Activated CD8-positive, alpha-beta T cell treated with anti-CD3 and anti-CD28 coated beads for 36 hours (primary cell): Measurements from ENCODE around the gene STMN3. TPM values are rescaled to one million over a fixed set of nuclear protein-coding genes. Genes with fewer than 3 reads are reported as not detected.

Experiments
- ATAC-seq: fragments of 200-7000 bp; cut with Tn5 transposase; one replicate; pipeline ENCODE4 v1.10.0; 2021; ENCODE audit warnings: mild to moderate bottlenecking, moderate library complexity
- CTCF ChIA-PET: fragments of 350-600 bp; sonication (Branson Sonifier 250); formaldehyde crosslinking; loops from one replicate; lab custom pipeline; 2021; ENCODE audit warnings: antibody characterized with exemption; lab: Charles Lee
- POLR2A ChIA-PET: fragments of 350-600 bp; sonication (Branson Sonifier 250); formaldehyde crosslinking; loops from one replicate; lab custom pipeline; 2021; ENCODE audit warnings: antibody characterized with exemption; lab: Charles Lee
- DNase-seq: peaks from one replicate; pipeline ENCODE4 v3.0.0-alpha.2; 2020
- H3K27ac Mint-ChIP-seq: one replicate; pipeline ENCODE4 v1.8.0; 2021; ENCODE audit warnings: mild to moderate bottlenecking, mixed read lengths
- H3K27me3 Mint-ChIP-seq: one replicate; pipeline ENCODE4 v1.8.0; 2021; ENCODE audit warnings: mixed read lengths
- H3K36me3 Mint-ChIP-seq: one replicate; pipeline ENCODE4 v1.8.0; 2021; ENCODE audit warnings: low read depth, mixed read lengths
- H3K4me1 Mint-ChIP-seq: one replicate; pipeline ENCODE4 v1.8.0; 2021; ENCODE audit warnings: low read depth, mixed read lengths
- H3K4me3 Mint-ChIP-seq: one replicate; pipeline ENCODE4 v1.8.0; 2021; ENCODE audit warnings: mild to moderate bottlenecking, moderate library complexity, mixed read lengths
- H3K9me3 Mint-ChIP-seq: one replicate; pipeline ENCODE4 v1.8.0; 2021; ENCODE audit warnings: mixed read lengths
- intact Hi-C: fragments of 100-400 bp; cut with micrococcal nuclease; formaldehyde crosslinking; loops from one replicate; pipeline ENCODE4 v1.10.0; 2022
- total RNA-seq, 2 experiments: library from RNA; stranded (reverse); gene quantifications; one replicate each; pipeline ENCODE4 v1.2.3, GENCODE V29; 2021
- TF ChIP-seq, protein P1 (sequence below): fragments of 200-600 bp; IDR thresholded peaks from one replicate; pipeline ENCODE4 v1.8.0; 2022; ENCODE audit warnings: antibody characterized with exemption, mild to moderate bottlenecking

Gene STMN3
- total RNA-seq, 2 experiments from 2014 or later, result 17.8 to 18.4 TPM

DNA sequence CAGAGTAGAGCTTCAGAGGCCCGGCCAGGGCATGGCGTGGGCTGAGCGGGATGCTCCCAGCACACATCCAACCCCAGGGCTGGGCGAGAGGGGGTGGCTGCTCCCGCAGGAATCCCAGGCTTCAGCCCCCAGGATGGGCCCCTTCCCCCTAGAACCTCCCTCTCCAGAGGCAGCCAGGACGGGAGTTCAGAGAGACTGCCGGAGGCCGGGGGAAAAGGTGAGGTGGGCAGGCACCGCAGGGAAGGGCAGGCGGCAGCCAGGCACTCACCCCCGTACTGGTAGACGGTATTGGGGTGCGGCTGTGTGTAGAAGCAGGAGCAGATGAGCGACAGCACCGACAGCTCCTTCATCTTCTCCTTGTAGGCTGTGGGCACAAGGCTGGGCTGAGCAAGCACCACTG is 9.3 kb downstream of the STMN3 start:
- H3K4me3 Mint-ChIP-seq, result no peak overlapping the region
- ChIA-PET POLR2A (interaction anchor here (1.0 to 3.1 kb wide), 3 partner anchors 8 to 18 kb away, joined by 3 to 14 read pairs (median 4); partner anchors contain the start of gene RTEL1), CTCF (no interaction called here)
- peaks cover 9% of the 10 kb centered on the region for H3K4me1 Mint-ChIP-seq
- H3K9me3 Mint-ChIP-seq, result no peaks in the 10 kb centered on the region
- H3K27me3 Mint-ChIP-seq, result no peaks in the 10 kb centered on the region
- H3K27ac Mint-ChIP-seq, result no peak overlapping the region
- no peak for DNase-seq
- ATAC-seq, result no peak
- peaks cover 3% of the 10 kb centered on the region for H3K36me3 Mint-ChIP-seq
- TF ChIP-seq, protein P1, sequence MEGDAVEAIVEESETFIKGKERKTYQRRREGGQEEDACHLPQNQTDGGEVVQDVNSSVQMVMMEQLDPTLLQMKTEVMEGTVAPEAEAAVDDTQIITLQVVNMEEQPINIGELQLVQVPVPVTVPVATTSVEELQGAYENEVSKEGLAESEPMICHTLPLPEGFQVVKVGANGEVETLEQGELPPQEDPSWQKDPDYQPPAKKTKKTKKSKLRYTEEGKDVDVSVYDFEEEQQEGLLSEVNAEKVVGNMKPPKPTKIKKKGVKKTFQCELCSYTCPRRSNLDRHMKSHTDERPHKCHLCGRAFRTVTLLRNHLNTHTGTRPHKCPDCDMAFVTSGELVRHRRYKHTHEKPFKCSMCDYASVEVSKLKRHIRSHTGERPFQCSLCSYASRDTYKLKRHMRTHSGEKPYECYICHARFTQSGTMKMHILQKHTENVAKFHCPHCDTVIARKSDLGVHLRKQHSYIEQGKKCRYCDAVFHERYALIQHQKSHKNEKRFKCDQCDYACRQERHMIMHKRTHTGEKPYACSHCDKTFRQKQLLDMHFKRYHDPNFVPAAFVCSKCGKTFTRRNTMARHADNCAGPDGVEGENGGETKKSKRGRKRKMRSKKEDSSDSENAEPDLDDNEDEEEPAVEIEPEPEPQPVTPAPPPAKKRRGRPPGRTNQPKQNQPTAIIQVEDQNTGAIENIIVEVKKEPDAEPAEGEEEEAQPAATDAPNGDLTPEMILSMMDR, result no peak
- intact Hi-C loops, result no loop called here

DNA sequence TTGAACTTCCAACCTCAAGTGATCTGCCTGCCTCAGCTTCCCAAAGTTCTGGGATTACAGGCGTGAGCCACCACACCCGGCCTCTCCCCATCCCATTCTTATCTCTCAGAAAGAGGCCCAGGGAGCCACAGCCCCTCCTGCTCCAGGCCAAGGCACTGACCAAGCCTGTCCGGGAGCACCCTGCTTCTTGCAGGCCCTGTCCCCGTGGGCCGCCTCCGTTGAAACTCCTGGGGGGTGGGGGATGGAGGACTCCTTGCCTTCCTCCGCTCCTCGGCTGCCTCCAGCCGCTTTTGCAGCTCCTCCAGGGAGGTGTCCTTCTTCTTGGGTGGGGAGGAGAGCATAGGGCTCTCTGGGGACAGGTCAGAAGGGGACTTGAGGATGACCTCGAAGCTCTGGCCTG is 9.7 kb downstream of the STMN3 start:
- CTCF ChIA-PET, result no interaction called here
- Mint-ChIP-seq H3K4me3 (peak overlapping the region; percentile 69), H3K27me3 (no peaks in the 10 kb centered on the region), H3K27ac (no peak overlapping the region), H3K9me3 (no peaks in the 10 kb centered on the region), H3K4me1 (peaks cover 9% of the 10 kb centered on the region), H3K36me3 (peaks cover 3% of the 10 kb centered on the region)
- TF ChIP-seq, protein P1, result no peak
- intact Hi-C loops, result no loop called here
- ATAC-seq (no peak), DNase-seq (no peak)
- POLR2A ChIA-PET, result interaction anchor here (1.0 to 3.1 kb wide), 2 partner anchors 15 to 18 kb away, joined by 3 to 14 read pairs; partner anchors contain the start of gene RTEL1

DNA sequence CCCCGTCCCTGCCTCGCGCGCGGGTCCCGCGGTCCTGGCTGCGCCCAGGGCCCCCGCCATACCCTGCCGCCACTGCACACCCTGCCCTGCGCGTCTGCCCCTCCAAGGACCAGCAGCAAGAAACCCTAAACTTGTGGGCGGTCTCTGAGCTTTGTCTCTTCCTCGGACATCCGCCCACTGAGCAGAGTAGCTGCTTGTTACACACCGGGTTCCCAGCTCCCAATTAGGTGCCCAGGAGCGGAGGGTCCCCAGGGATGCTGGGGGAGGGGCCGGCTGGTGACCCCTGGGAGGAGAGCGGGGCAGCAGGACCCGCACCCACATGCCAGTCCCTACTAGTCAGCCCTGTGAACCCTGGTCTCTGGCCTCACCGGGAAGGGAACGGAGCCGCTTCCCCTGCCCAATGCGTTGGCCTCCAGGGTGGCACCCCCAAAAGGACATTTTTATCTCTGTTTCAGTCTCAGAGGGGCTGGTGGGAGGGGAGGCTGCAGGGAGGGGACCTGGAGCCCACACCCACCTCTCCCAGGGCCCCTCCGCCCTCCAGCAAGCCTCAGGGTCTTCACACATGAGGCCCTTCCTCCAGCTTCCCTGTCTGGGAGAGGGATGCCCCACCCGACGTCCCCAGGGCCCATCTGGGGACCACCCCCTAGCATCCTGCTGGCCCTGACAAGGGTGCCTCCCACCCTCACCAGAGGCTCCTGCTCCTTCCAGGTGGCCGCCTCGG is 10.5 kb downstream of the STMN3 start:
- ATAC-seq, result no peak
- DNase-seq, result no peak

DNA sequence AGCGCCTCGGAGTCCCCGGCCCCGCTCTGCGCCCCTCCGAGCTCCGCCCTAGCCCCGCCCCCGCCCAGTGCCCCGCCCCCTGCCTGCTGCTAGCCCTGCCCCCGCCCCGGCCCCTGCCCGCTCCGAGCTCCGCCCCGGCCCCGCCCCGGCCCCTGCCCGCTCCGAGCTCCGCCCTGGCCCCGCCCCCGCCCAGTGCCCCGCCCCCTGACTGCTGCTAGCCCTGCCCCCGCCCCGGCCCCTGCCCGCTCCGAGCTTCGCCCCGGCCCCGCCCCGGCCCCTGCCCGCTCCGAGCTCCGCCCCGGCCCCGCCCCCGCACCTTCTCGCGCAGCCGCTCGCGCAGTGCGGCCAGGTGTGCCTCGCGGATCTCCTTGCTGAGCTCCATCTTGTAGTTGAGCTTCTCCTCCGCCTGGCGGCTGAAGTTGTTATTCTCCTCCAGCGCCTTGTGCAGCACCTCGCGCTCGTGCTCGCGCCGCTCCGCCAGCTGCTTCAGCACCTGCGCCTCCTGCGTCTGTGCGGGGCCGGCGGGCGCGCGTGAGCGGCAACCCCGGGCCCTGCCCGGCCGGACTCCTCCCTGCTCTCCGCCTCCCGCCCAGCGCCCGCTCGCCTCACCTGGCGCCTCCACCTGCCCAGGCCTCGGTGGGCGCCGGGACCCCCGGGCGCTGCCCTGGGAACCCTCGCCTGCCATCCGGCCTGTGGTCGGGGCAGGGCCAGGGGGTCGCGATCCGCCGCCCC is 11.3 kb downstream of the STMN3 start:
- Mint-ChIP-seq H3K27me3 (no peaks in the 10 kb centered on the region), H3K36me3 (peaks cover 3% of the 10 kb centered on the region), H3K4me1 (peaks cover 21% of the 10 kb centered on the region), H3K4me3 (peak overlapping the region; percentile 71), H3K9me3 (no peaks in the 10 kb centered on the region), H3K27ac (no peak overlapping the region)
- peak; percentile 95 for DNase-seq
- TF ChIP-seq, protein P1, result peak; percentile 57
- peak; percentile 71 for ATAC-seq
- POLR2A ChIA-PET, result interaction anchor here (0.6 to 5.8 kb wide), 9 partner anchors 10 to 338 kb away, joined by 3 to 57 read pairs (median 3); partner anchors contain the start of genes GMEB2, RTEL1, SAMD10 and STMN3
- intact Hi-C loops, result no loop called here
- CTCF ChIA-PET, result interaction anchor here (0.6 to 2.5 kb wide), 16 partner anchors 9 to 179 kb away, joined by 3 to 20 read pairs (median 6); partner anchors contain the start of genes ARFRP1, GMEB2, LIME1 and PPDPF

More for the DNA sequence above, 10.5 kb downstream of the STMN3 start:
- H3K27me3 Mint-ChIP-seq, result no peaks in the 10 kb centered on the region
- intact Hi-C loops, result no loop called here
- no peaks in the 10 kb centered on the region for H3K9me3 Mint-ChIP-seq
- H3K4me3 Mint-ChIP-seq, result peak overlapping the region; percentile 69
- H3K36me3 Mint-ChIP-seq, result peaks cover 3% of the 10 kb centered on the region
- ChIA-PET CTCF (interaction anchor here (0.7 to 2.5 kb wide), 12 partner anchors 9 to 105 kb away, joined by 3 to 20 read pairs (median 8); partner anchors contain the start of genes ARFRP1, GMEB2, LIME1 and PTK6), POLR2A (interaction anchor here (1.0 to 5.8 kb wide), 7 partner anchors 9 to 94 kb away, joined by 3 to 57 read pairs (median 4); partner anchors contain the start of genes GMEB2, RTEL1 and STMN3)
- peaks cover 15% of the 10 kb centered on the region for H3K4me1 Mint-ChIP-seq
- peak overlapping the region; percentile 81 for H3K27ac Mint-ChIP-seq
- TF ChIP-seq, protein P1, result no peak
